H1 (cell line): ENCODE results near the gene EIF2AK2.
"Not testable (repeated sequence)": the region's sequence is repeated elsewhere in the genome, so short reads cannot be mapped to it uniquely, and the experiment has no call there.

Experiments used
- ATF2 ChIP-seq: IDR thresholded peaks from 2 replicates; pipeline ENCODE4 v1.6.1; 2012; ENCODE audit warnings: low read length, inconsistent platforms
- CTCF ChIP-seq, 3 experiments: IDR thresholded peaks; 1 replicate in 2 of 3; 2 replicates in 1 of 3; pipeline versions ENCODE4 v1.5.1 to v1.6.1; 2011; ENCODE audit warnings: low read length in 3 of 3, mild to moderate bottlenecking in 3 of 3, inconsistent platforms in 2 of 3, low read depth in 1 of 3, moderate library complexity in 1 of 3; ENCODE audit not compliant: insufficient read depth in 1 of 3; ENCODE audit errors: control extremely low read depth in 1 of 3
- EP300 ChIP-seq, 2 experiments: IDR thresholded peaks; 1 replicate in 1 of 2; 2 replicates in 1 of 2; pipeline ENCODE4 v1.6.1; 2011 to 2012; ENCODE audit warnings: low read depth in 2 of 2, low read length in 2 of 2, mild to moderate bottlenecking in 2 of 2, borderline replicate concordance in 1 of 2, inconsistent platforms in 1 of 2, moderate library complexity in 1 of 2
- RFX5 ChIP-seq: IDR thresholded peaks from 2 replicates; pipeline ENCODE4 v1.6.1; 2011; ENCODE audit warnings: low read depth, low read length, improper control_type of control experiment, borderline replicate concordance

GRCh38 chr2:37205071-37205661 lies 48.4 kb upstream of the EIF2AK2 start:
- TF ChIP-seq RFX5; CTCF (IDR thresholded peaks at IDR 0.05; ENCODE audit: control extremely low read depth in 1 of 3, insufficient read depth in 1 of 3, low read depth in 1 of 3, low read length in 3 of 3); EP300 (IDR thresholded peaks at IDR 0.05; ENCODE audit: borderline replicate concordance in 1 of 2, low read depth in 2 of 2, low read length in 2 of 2): not testable (repeated sequence)
- TF ChIP-seq ATF2: peak; percentile 84
